PC-3 (cell line): ENCODE data around the gene FGFR3. TPM values are rescaled to one million over a fixed set of nuclear protein-coding genes. Genes with fewer than 3 reads are reported as not detected.

Source experiments
- ATAC-seq: fragments of 200-7000 bp; cut with Tn5 transposase; 2 replicates; pipeline ENCODE4 v1.9.1; 2020; ENCODE audit warnings: mild to moderate bottlenecking, moderate library complexity
- BruUV-seq: library from RNA; stranded (reverse); fragments of 400-500 nt; replicated peaks from 2 replicates; lab custom pipeline; 2021; lab: Mats Ljungman, UMichigan
- CTCF ChIA-PET: fragments of 300-600 bp; sonication (Branson Sonifier 250); formaldehyde crosslinking; loops from one replicate; lab custom pipeline; 2022; ENCODE audit warnings: antibody characterized with exemption; lab: Charles Lee
- POLR2A ChIA-PET: fragments of 300-600 bp; sonication (Branson Sonifier 250); formaldehyde crosslinking; loops from one replicate; lab custom pipeline; 2022; ENCODE audit warnings: antibody characterized with exemption; ENCODE audit not compliant: unreplicated experiment; lab: Charles Lee
- DNase-seq: peaks from one replicate; pipeline ENCODE4 v3.0.0-alpha.2; 2015
- H2AFZ ChIP-seq: fragments of 300-600 bp; sonication (generic); 2 replicates; pipeline ENCODE4 v1.6.0; 2016; ENCODE audit warnings: antibody characterized with exemption, low read length
- H3F3A ChIP-seq: fragments of 300-600 bp; sonication (generic); one replicate; pipeline ENCODE4 v1.6.0; 2017; ENCODE audit warnings: antibody characterized with exemption, low read length, control low read depth, mild to moderate bottlenecking; ENCODE audit not compliant: unreplicated experiment
- H3K27ac ChIP-seq: fragments of 300-600 bp; sonication (generic); 2 replicates; pipeline ENCODE4 v1.5.1; 2016; ENCODE audit warnings: mild to moderate bottlenecking, low read length
- H3K27me3 ChIP-seq: fragments of 300-600 bp; sonication (generic); 2 replicates; pipeline ENCODE4 v1.6.1; 2016; ENCODE audit warnings: low read length, mixed read lengths
- H3K36me3 ChIP-seq: fragments of 300-600 bp; sonication (generic); 2 replicates; pipeline ENCODE4 v1.6.1; 2016; ENCODE audit warnings: low read depth, mixed run types, low read length, mixed read lengths
- H3K4me1 ChIP-seq: fragments of 300-600 bp; sonication (generic); 2 replicates; pipeline ENCODE4 v1.5.1; 2016; ENCODE audit warnings: low read length; ENCODE audit not compliant: insufficient read depth
- H3K4me2 ChIP-seq: fragments of 300-600 bp; sonication (generic); 2 replicates; pipeline ENCODE4 v1.6.0; 2016; ENCODE audit warnings: low read length
- H3K4me3 ChIP-seq: fragments of 300-600 bp; sonication (generic); 2 replicates; pipeline ENCODE4 v1.5.1; 2016; ENCODE audit warnings: mild to moderate bottlenecking, low read length, mixed read lengths
- H3K79me2 ChIP-seq: fragments of 300-600 bp; sonication (generic); 2 replicates; pipeline ENCODE4 v1.6.1; 2017; ENCODE audit warnings: low read length, mixed read lengths
- H3K9ac ChIP-seq: fragments of 300-600 bp; sonication (generic); 2 replicates; pipeline ENCODE4 v1.6.0; 2016; ENCODE audit warnings: mild to moderate bottlenecking, low read length
- H3K9me2 ChIP-seq: fragments of 300-600 bp; sonication (generic); replicated peaks from 2 replicates; pipeline ENCODE4 v1.6.1; 2016; ENCODE audit warnings: mixed run types, low read length, mixed read lengths
- H3K9me3 ChIP-seq: fragments of 300-600 bp; sonication (generic); 2 replicates; pipeline ENCODE4 v1.6.1; 2016; ENCODE audit warnings: low read length, mixed read lengths
- H4K20me1 ChIP-seq: fragments of 300-600 bp; sonication (generic); 2 replicates; pipeline ENCODE4 v1.6.1; 2016; ENCODE audit warnings: low read length, mixed read lengths
- CTCF ChIP-seq: fragments of 300-600 bp; sonication (generic); conservative IDR thresholded peaks from 2 replicates; pipeline ENCODE4 v1.5.1; 2017; ENCODE audit warnings: antibody characterized with exemption, low read depth, mild to moderate bottlenecking, low read length
- EZH2 ChIP-seq: fragments of 300-600 bp; sonication (generic); IDR thresholded peaks from one replicate; pipeline ENCODE4 v1.6.1; 2017; ENCODE audit warnings: antibody characterized with exemption, mild to moderate bottlenecking, low read length; ENCODE audit not compliant: unreplicated experiment
- EZH2phosphoT487 ChIP-seq: fragments of 300-600 bp; sonication (generic); IDR thresholded peaks from 2 replicates; pipeline ENCODE4 v1.6.1; 2018; ENCODE audit warnings: mild to moderate bottlenecking, antibody characterized with exemption, low read length, borderline replicate concordance
- intact Hi-C: fragments of 100-400 bp; cut with micrococcal nuclease; formaldehyde crosslinking; loops from 2 replicates; pipeline ENCODE4 v1.9.0; 2023
- total RNA-seq: library from RNA; depleted of rRNA; stranded (reverse); fragments of >200 nt; gene quantifications from 2 replicates; pipeline ENCODE4 v1.2.3, GENCODE V29; 2014

The FGFR3 gene
- total RNA-seq, 1 experiment from 2014 or later = 0.11 TPM

GRCh38 chr4:1836650-1837049 lies 43.6 kb downstream of the FGFR3 start:
- intact Hi-C loops = no loop called here
- no peaks in the 10 kb centered on the region for H4K20me1 ChIP-seq
- H3K9me3 ChIP-seq = no peaks in the 10 kb centered on the region
- peaks cover 7% of the 10 kb centered on the region; the same call in 1 of the 2 replicates for H3K36me3 ChIP-seq
- no peaks in the 10 kb centered on the region for H3F3A ChIP-seq
- TF ChIP-seq EZH2 = no peak
- TF ChIP-seq CTCF = no peak
- no peak for TF ChIP-seq EZH2phosphoT487
- H3K9me2 ChIP-seq = no peaks in the 10 kb centered on the region
- H2AFZ ChIP-seq = no peak overlapping the region
- H3K4me2 ChIP-seq = no peak overlapping the region
- no peak overlapping the region for H3K27ac ChIP-seq
- BruUV-seq = no TSS peak
- no peak for ATAC-seq
- H3K9ac ChIP-seq = no peak overlapping the region
- DNase-seq = no peak
- POLR2A ChIA-PET = no interaction called here
- H3K79me2 ChIP-seq = no peaks in the 10 kb centered on the region
- CTCF ChIA-PET = no interaction called here
- no peak overlapping the region for H3K4me3 ChIP-seq
- H3K27me3 ChIP-seq = no peaks in the 10 kb centered on the region
- no peaks in the 10 kb centered on the region for H3K4me1 ChIP-seq

DNA sequence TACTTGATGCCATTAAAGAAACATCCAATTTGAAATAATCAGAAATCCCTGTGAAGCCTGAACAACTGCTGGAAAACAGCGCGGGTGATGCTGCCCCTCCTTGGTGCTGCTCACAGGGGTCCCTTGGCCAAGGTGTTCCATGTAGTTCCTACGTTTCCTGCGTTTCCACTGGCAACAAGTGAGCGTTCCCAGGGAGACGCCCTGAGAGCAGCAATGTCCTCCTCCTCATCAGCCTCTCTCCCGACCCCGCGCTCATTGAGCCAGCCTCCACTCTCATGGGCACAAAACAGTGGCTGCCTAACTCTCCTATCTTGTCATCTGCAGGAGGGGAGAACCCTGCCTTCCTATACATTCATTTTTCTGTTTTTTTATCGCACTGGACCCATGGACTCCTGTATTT lies 44.0 kb downstream of the FGFR3 start:
- H3K27me3 ChIP-seq = no peaks in the 10 kb centered on the region
- POLR2A ChIA-PET = no interaction called here
- H3K4me1 ChIP-seq = no peaks in the 10 kb centered on the region
- BruUV-seq = no TSS peak
- intact Hi-C loops = no loop called here
- H3K4me2 ChIP-seq = no peak overlapping the region
- H3F3A ChIP-seq = no peaks in the 10 kb centered on the region
- peaks cover 4% of the 10 kb centered on the region; the same call in 1 of the 2 replicates for H3K79me2 ChIP-seq
- H3K27ac ChIP-seq = no peak overlapping the region
- CTCF ChIA-PET = no interaction called here
- no peaks in the 10 kb centered on the region for H3K9me2 ChIP-seq
- H3K4me3 ChIP-seq = no peak overlapping the region
- ATAC-seq (no peak), DNase-seq (no peak)
- no peak overlapping the region for H2AFZ ChIP-seq
- peaks cover 7% of the 10 kb centered on the region; the same call in 1 of the 2 replicates for H3K36me3 ChIP-seq
- H3K9ac ChIP-seq = no peak overlapping the region
- H4K20me1 ChIP-seq = no peaks in the 10 kb centered on the region
- no peaks in the 10 kb centered on the region for H3K9me3 ChIP-seq
- TF ChIP-seq EZH2 = no peak
- TF ChIP-seq EZH2phosphoT487 = no peak
- TF ChIP-seq CTCF = no peak

- Histone ChIP-seq H3F3A (no peaks in the 10 kb centered on the region), H3K36me3 (peaks cover 4% of the 10 kb centered on the region; the same call in 1 of the 2 replicates), H3K9me3 (no peaks in the 10 kb centered on the region), H3K9me2 (no peaks in the 10 kb centered on the region), H3K4me3 (no peak overlapping the region), H3K79me2 (peaks cover 24% of the 10 kb centered on the region), H4K20me1 (0 out of 2 replicates have a peak, but pooled peaks cover 6% of the 10 kb centered on the region), H2AFZ (no peak overlapping the region), H3K9ac (no peak overlapping the region), H3K27me3 (no peaks in the 10 kb centered on the region), H3K4me2 (no peak overlapping the region), H3K27ac (no peak overlapping the region), H3K4me1 (0 out of 2 replicates have a peak, but pooled peaks cover 4% of the 10 kb centered on the region)
- ChIA-PET CTCF (no interaction called here), POLR2A (interaction anchor here (0.6 kb wide), 1 partner anchor 91 kb away, joined by 3 read pairs; no protein-coding TSS in a partner anchor)
- no peak for ATAC-seq
- DNase-seq = no peak
- TF ChIP-seq EZH2phosphoT487 (no peak), EZH2 (no peak), CTCF (no peak)
- BruUV-seq = no TSS peak
- intact Hi-C loops = no loop called here
Measured at GRCh38 chr4:1839282-1839681, 46.2 kb downstream of the FGFR3 start.
